Measurements from ENCODE around the gene SNX25.
"Not testable (repeated sequence)": the region's sequence is repeated elsewhere in the genome, so short reads cannot be mapped to it uniquely, and the experiment has no call there.

SNX25 gene

GRCh38 chr4:185205073-185205472 is 4.3 kb upstream of the SNX25 start:
- not testable (repeated sequence) for DNase-seq

GRCh38 chr4:185205697-185206342 is 3.6 kb upstream of the SNX25 start:
- no peak for DNase-seq

DNA sequence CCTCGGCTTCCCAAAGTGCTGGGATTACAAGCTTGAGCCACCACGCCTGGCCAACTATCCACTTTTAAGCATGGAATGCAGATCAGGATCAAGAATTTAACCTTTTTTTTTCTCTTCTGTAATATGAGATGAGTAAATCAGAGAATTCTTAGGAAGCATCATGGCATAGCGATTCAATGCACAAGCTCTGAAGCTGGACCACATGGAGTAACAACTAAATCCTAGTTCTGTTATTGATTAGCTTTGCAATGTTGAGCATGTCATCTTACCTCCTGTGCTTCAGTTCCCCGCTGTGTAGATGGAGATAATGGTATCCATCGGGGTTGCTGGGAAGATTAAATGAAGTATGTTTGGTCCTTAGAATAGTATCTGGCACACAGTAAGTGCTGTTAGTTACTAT is 1.9 kb upstream of the SNX25 start:
- no peak for DNase-seq

DNA sequence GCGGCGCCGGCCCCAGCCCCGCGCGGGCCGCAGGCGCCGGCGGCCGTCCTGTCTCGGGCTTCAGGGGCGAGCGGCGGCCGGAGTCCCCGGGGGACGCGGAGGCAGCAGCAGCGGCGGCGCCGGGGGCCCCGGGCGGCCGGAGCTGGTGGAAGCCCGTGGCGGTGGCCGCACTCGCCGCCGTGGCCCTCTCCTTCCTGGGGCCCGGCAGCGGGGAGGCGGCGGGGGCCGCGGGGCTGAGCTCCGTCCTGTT is 379 bp downstream of the SNX25 start:
- not testable (repeated sequence) for DNase-seq

- peak; percentile 46 for DNase-seq
Measured at GRCh38 chr4:185210102-185210981, 944 bp downstream of the SNX25 start.

GRCh38 chr4:185211035-185211434 is 1.6 kb downstream of the SNX25 start:
- DNase-seq: no peak

- no peak for DNase-seq
Measured at GRCh38 chr4:185211641-185212040, 2.2 kb downstream of the SNX25 start.

DNA sequence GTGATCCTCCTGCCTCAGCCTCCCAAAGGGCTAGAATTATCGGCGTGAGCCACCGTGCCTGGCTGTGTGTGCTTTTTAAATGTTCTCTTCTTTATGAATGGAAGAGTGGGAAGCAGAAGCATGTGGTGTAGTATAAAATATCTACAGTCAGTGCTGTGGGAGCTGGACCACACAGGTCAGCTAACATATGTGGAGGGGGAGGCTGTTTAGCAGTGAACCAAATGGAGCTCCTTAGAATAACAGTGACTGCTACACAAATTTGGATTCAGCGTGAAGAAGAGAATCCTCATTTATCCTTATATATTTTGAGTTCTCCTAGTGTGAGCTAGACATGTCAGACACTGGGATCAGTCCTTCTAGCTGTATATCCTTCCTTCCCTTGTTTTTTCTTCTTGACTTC is 3.2 kb downstream of the SNX25 start:
- DNase-seq: no peak

GRCh38 chr4:185213877-185214276 is 4.5 kb downstream of the SNX25 start:
- no peak for DNase-seq

GRCh38 chr4:185215261-185215660 is 5.9 kb downstream of the SNX25 start:
- no peak for DNase-seq

DNA sequence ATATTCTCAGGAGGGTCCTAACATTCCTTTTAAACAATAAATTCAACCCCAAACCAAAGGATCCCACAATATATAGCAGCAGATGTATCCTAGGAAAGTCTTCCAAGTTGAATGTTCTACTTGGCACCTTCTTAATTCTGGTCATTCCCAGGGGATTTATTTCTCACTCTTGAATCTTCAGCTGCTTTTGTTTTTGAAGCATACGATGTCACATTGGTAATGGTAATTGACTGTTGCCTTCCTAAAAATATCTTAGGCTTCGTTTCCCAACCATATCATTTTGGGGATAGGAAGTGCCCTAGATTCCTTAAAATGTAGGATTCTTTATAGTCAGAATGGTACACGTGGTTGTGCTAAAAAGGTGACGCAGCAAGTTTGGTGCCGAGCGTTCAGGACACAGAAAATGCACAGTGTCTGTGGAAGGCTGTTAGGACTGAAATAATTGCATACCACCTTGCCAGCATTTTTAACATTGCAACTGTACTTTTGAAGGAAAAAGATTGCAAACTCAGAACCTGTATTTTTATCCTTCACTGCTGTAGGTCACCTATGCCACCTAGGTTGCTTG is 8.1 kb downstream of the SNX25 start:
- no peak for DNase-seq

DNA sequence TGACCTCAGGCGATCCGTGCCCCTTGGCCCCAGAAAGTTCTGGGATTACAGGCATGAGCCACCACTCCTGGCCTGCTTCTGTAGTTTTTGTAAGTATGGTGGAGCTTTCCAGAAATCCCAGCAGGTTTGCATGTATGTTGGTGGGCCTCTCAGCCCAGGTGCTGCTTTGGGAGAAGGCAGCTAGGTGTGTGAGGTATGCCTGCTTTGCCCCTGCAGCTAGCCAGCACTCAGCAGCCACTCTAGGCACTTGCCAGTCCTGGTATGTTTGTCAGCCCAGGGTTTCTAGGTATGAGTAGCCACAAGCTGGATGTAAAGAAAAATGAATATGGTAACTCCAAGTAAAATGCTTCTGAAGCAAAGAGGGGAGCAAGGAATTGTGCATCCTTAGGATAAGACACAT is 8.9 kb downstream of the SNX25 start:
- no peak for DNase-seq

GRCh38 chr4:185219551-185220344 is 10.3 kb downstream of the SNX25 start:
- DNase-seq: no peak

DNA sequence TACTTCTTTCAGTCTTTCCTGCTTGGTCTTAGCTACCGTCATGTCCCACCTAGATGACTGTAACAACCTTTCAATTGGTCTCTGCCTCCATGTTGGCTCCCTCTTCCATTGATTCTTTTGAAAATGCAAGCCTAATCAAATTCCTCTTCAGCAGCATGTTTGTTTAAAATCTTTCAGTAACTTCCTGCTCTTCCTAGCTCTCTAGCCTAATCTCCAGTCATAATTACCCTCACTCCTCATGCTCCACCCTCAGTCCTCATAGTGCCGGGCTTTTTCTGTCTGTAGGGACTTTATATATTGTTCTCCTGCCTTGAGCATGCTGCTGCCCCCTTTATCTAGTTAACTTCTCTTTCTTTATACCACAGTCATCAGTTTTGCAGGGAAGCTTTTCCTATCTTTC is 12.1 kb downstream of the SNX25 start:
- DNase-seq: no peak

GRCh38 chr4:185221912-185222311 is 12.5 kb downstream of the SNX25 start:
- DNase-seq: no peak

DNA sequence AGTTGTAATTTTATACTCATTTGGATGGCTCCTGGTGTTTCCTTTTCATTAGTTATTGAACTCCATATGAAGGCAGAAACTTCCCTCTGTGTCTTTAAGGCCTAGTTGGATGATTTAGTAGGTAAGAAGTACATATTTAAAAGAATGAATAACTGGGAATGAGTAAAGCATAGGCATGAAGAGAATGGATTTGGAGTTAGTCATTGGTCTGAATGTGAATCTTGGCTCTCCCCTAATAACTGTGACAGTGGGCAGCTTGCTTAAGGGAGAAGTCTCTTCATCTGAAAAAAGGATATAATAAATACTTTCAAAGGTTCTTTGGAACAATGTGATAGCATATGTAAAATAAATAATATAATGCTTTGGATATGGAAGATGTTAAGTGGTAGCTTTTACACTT is 13.2 kb downstream of the SNX25 start:
- no peak for DNase-seq

DNA sequence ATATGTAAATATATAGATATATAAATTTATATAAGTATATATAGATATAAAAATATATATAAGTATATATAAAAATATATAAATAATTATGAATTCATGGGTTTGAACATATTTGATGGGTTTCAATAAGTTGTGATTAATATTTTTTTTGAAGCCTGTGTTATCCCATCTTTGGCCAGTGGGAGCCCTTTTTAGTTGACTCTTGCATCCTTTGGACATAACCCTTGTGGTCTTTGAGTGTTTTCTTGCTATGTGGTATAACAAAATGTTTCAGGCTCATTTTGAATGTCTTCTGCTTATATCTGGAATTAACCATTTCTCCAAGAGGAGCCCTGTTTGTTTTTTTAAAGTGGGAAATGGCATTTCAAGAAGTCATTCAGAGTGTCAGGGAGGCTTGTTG is 15.2 kb downstream of the SNX25 start:
- no peak for DNase-seq

DNA sequence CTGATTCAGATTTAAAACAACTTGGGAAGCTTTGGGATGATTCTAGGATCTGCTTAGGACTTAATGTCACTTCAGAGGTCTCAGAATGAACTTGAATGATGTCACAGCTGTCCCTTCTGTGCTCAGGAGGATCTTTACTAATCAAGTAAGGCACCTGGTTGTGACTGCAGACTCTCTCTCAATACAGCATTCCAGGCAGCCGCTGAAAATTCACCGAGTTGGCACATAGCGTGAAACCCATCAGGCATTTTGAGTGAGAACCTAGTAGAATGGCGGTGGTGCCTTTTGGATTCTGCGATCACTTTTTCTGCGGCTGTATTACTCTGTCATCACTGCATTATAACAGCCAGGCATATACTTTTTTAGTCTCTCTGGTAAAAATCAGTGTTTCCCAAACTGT is 16.5 kb downstream of the SNX25 start:
- no peak for DNase-seq

GRCh38 chr4:185227131-185227551 is 17.7 kb downstream of the SNX25 start:
- DNase-seq: no peak

DNA sequence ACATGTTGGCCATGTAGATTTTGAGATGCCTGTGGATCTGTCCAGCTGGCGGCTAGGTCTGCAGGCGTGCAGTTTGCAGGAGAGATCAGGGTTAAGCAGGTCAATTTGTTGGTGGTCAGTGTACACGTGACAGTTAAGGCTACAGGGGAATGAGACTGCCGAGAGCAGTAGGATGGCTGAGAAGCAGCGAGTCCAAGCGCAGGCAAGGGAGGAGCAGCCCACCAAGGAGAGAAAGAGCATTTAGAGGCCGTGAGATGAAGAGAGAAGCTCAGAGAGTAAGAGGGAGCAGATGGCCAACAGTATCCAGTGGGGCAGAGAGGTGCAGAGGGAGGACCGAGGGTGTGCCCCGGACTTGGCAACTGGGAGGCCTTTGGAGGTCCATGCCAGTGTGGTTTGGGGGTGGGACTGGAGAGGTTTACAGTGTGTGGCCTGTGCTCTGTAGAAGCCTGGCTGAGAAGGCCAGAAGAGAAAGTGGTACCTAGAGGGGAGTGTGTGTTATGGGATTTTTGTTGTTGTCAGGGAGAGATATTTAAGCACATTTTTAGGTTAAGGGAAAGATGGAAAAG is 18.4 kb downstream of the SNX25 start:
- no peak for DNase-seq

GRCh38 chr4:185229021-185229818 is 19.8 kb downstream of the SNX25 start:
- no peak for DNase-seq

DNA sequence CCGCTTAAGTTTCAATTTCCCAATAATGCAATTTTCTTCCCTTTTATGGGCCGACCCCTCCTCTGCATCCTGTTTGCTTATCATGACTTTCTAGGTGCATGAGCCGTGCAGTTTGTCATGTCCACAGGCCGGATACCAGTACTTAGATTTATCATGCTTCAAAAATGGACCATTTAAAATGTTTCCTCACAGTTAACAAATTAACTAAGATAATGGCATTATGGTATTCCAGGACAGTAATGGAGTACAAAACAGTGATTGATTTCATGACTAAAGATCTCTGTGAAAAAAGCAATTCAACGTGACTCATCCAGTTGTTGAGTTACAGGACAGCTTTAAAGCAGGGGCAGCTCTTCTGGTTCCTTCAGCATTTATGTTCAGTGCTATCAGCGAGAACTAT is 23.0 kb downstream of the SNX25 start:
- DNase-seq: no peak

Measured in CD4-positive, alpha-beta T cell treated with Interleukin-21 for 1 hour (primary cell).